Suprapubic skin (tissue), 3 donors: Measurements from ENCODE around the gene DEK.

ENCODE experiments used
- POLR2AphosphoS5 ChIP-seq, 3 donors: sonication (generic); formaldehyde crosslinking; IDR thresholded peaks; one replicate each; pipeline ENCODE4 v1.6.1; 2017; ENCODE audit warnings: antibody characterized with exemption in 3 of 3
- TF ChIP-seq, protein P1 (sequence below), 2 donors: fragments of 200-600 bp in 1 of 2; fragments of 450-650 bp in 1 of 2; sonication (generic) in 1 of 2; IDR thresholded peaks; one replicate each; pipeline ENCODE4 v1.5.1; 2016 to 2019; ENCODE audit warnings: antibody characterized with exemption in 2 of 2, mild to moderate bottlenecking in 1 of 2, moderate library complexity in 1 of 2

DNA sequence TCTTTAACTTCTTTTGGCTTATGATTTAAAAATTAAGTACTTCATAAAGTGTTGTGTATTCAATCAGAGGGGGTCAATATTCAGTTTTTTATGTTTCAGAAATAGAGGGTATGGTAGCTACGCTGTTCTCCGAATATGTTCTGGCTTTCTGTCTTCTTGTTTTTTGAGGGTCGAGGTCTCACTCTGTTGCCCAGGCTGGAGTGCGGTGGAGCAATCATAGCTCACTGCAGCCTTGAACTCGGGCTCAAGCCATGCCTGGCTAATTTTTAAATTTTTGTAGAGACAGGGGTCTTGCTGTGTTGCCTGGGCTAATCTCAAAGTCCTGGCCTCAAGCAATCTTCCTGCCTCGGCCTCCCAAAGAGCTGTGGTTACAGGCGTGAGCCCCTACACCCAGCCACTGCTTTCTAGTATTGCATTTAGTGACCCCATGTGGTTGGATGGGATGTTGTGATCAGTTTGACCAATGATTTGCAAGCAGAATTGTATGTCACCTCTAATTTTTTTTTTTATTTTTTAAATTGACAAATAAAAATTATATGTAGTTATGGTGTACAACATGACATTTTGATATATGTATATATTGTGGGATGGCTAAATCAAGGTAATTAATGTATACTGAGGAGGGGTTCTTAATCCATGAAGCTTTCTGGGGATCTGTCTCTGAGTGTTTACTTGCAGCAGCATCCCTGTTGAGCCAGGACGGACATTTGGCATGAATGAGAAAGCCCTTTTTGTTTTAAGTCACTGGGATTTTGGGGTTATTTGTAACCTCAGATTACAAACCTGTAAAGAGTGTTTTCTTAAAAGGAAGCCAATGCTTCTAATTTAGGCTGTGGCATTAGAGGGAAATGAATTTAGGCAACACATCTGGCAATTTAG lies 38.5 kb upstream of the DEK start:
- no peak for TF ChIP-seq POLR2AphosphoS5 (IDR thresholded peaks at IDR 0.05)
- TF ChIP-seq, protein P1, sequence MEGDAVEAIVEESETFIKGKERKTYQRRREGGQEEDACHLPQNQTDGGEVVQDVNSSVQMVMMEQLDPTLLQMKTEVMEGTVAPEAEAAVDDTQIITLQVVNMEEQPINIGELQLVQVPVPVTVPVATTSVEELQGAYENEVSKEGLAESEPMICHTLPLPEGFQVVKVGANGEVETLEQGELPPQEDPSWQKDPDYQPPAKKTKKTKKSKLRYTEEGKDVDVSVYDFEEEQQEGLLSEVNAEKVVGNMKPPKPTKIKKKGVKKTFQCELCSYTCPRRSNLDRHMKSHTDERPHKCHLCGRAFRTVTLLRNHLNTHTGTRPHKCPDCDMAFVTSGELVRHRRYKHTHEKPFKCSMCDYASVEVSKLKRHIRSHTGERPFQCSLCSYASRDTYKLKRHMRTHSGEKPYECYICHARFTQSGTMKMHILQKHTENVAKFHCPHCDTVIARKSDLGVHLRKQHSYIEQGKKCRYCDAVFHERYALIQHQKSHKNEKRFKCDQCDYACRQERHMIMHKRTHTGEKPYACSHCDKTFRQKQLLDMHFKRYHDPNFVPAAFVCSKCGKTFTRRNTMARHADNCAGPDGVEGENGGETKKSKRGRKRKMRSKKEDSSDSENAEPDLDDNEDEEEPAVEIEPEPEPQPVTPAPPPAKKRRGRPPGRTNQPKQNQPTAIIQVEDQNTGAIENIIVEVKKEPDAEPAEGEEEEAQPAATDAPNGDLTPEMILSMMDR (IDR thresholded peaks at IDR 0.05): no peak
